SK-N-SH treated with all-trans-retinoic acid at 6 μM for 48 hours (cell line): ENCODE data around the gene GRM5.

Source experiments
- ATAC-seq: fragments of 200-7000 bp; cut with Tn5 transposase; 3 replicates; pipeline ENCODE4 v1.9.1; 2020; ENCODE audit warnings: mild to moderate bottlenecking, moderate library complexity
- ARNTL ChIP-seq: fragments of 450-650 bp; formaldehyde crosslinking; IDR thresholded peaks from 2 replicates; pipeline ENCODE4 v1.5.0; 2020; ENCODE audit warnings: low read depth, mild to moderate bottlenecking, moderate library complexity, borderline replicate concordance
- CSDC2 ChIP-seq: fragments of 250-450 bp; sonication (Bioruptor Pico); IDR thresholded peaks from 2 replicates; pipeline ENCODE4 v1.5.0; 2020; ENCODE audit warnings: mild to moderate bottlenecking, moderate library complexity
- CSRNP3 ChIP-seq: fragments of 250-450 bp; sonication (Bioruptor Pico); IDR thresholded peaks from 2 replicates; pipeline ENCODE4 v1.5.1; 2021; ENCODE audit warnings: mild to moderate bottlenecking, moderate library complexity
- ESRRG ChIP-seq: fragments of 250-450 bp; sonication (Bioruptor Pico); IDR thresholded peaks from 2 replicates; pipeline ENCODE4 v1.6.1; 2021; ENCODE audit warnings: mild to moderate bottlenecking
- GLIS3 ChIP-seq: fragments of 250-450 bp; sonication (Bioruptor Pico); IDR thresholded peaks from 2 replicates; pipeline ENCODE4 v1.5.0; 2020; ENCODE audit warnings: mild to moderate bottlenecking, moderate library complexity
- ISL1 ChIP-seq: fragments of 250-450 bp; sonication (Bioruptor Pico); IDR thresholded peaks from 2 replicates; pipeline ENCODE4 v2.1.2; 2022; ENCODE audit warnings: mild to moderate bottlenecking, moderate library complexity
- POU6F1 ChIP-seq: fragments of 250-450 bp; sonication (Bioruptor Pico); IDR thresholded peaks from 2 replicates; pipeline ENCODE4 v1.8.0; 2021; ENCODE audit warnings: low read depth, mild to moderate bottlenecking, moderate library complexity, borderline replicate concordance
- PPARA ChIP-seq: fragments of 250-450 bp; sonication (Bioruptor Pico); IDR thresholded peaks from 2 replicates; pipeline ENCODE4 v1.5.0; 2020; ENCODE audit warnings: mild to moderate bottlenecking, borderline replicate concordance
- SNAI2 ChIP-seq: fragments of 250-450 bp; sonication (Bioruptor Pico); IDR thresholded peaks from 2 replicates; pipeline ENCODE4 v1.5.0; 2020; ENCODE audit warnings: mild to moderate bottlenecking, moderate library complexity
- TCF4 ChIP-seq: fragments of 250-450 bp; sonication (Bioruptor Pico); IDR thresholded peaks from 2 replicates; pipeline ENCODE4 v1.8.0; 2021; ENCODE audit warnings: mild to moderate bottlenecking, moderate library complexity, borderline replicate concordance
- TSHZ2 ChIP-seq: fragments of 250-450 bp; sonication (Bioruptor Pico); IDR thresholded peaks from 2 replicates; pipeline ENCODE4 v1.5.0; 2020; ENCODE audit warnings: mild to moderate bottlenecking, moderate library complexity
- ZC3H10 ChIP-seq: fragments of 250-450 bp; sonication (Bioruptor Pico); IDR thresholded peaks from 2 replicates; pipeline ENCODE4 v1.5.1; 2021; ENCODE audit warnings: mild to moderate bottlenecking, moderate library complexity
- ZNF565 ChIP-seq: fragments of 450-650 bp; formaldehyde crosslinking; conservative IDR thresholded peaks from 2 replicates; pipeline ENCODE4 v1.5.0; 2020; ENCODE audit warnings: low read depth, mild to moderate bottlenecking, moderate library complexity
- ZNF70 ChIP-seq: fragments of 450-650 bp; formaldehyde crosslinking; IDR thresholded peaks from 2 replicates; pipeline ENCODE4 v1.5.0; 2020; ENCODE audit warnings: mild to moderate bottlenecking, moderate library complexity
- ZNF8 ChIP-seq: fragments of 450-650 bp; formaldehyde crosslinking; IDR thresholded peaks from 2 replicates; pipeline ENCODE4 v1.5.0; 2020; ENCODE audit warnings: mild to moderate bottlenecking, moderate library complexity

Gene GRM5

GRCh38 chr11:88455974-88456373 is 609.8 kb downstream of the GRM5 start:
- no peak for ATAC-seq
- TF ChIP-seq ZNF70 (CRISPR knock-in tag) (no peak), CSDC2 (CRISPR knock-in tag) (no peak), TCF4 (no peak), ARNTL (CRISPR knock-in tag) (no peak), ZC3H10 (CRISPR knock-in tag) (no peak), ISL1 (CRISPR knock-in tag) (no peak), ZNF565 (no peak), PPARA (CRISPR knock-in tag) (no peak), ZNF8 (CRISPR knock-in tag) (no peak), TSHZ2 (no peak), POU6F1 (CRISPR knock-in tag) (no peak), CSRNP3 (CRISPR knock-in tag) (no peak), GLIS3 (CRISPR knock-in tag) (no peak), SNAI2 (CRISPR knock-in tag) (no peak)

GRCh38 chr11:88454881-88455280 is 610.9 kb downstream of the GRM5 start:
- TF ChIP-seq ESRRG (CRISPR knock-in tag): no peak
- ATAC-seq: no peak
